Measurements from ENCODE around the gene MYRIP. TPM values are rescaled to one million over a fixed set of nuclear protein-coding genes. Genes with fewer than 3 reads are reported as not detected.

Gene MYRIP
- total and polyA plus RNA-seq, 10 of the 15 experiments (the other 5 are each of a cell fraction or from before 2014, with no cell fraction given), result 0.03 to 0.08 (median 0.04) TPM; not detected in 6

- no peak for TF ChIP-seq EZH2 (IDR thresholded peaks at IDR 0.05; ENCODE audit: borderline replicate concordance, control insufficient read depth, low read depth, low read length)
Observed at GRCh38 chr3:40055956-40056355, 246.5 kb downstream of the MYRIP start (continued).

GRCh38 chr3:40057077-40057476, 247.7 kb downstream of the MYRIP start:
- WGBS (ENCODE audit: insufficient coverage, insufficient replicate concordance, low lambda C conversion rate, missing lambda C conversion rate), result 39% methylated on average over 2 of the region's 2 CpGs
- POLR2A ChIA-PET, result no interaction called here
- H2AFZ ChIP-seq (ENCODE audit: control insufficient read depth, low read depth, low read length), result no peak overlapping the region
- no peak for ATAC-seq
- H3K4me2 ChIP-seq (ENCODE audit: control insufficient read depth, insufficient read depth), result no peak overlapping the region
- H3K79me2 ChIP-seq (ENCODE audit: control insufficient read depth, insufficient read depth, low read length), result no peaks in the 10 kb centered on the region
- TF ChIP-seq CBX3 (IDR thresholded peaks at IDR 0.05; ENCODE audit: borderline replicate concordance, low read depth), result no peak
- no peak for TF ChIP-seq STAT1 (conservative IDR thresholded peaks at IDR 0.05)
- no peak for TF ChIP-seq MLLT1 (IDR thresholded peaks at IDR 0.05)
- TF ChIP-seq EP300 (IDR thresholded peaks at IDR 0.05; ENCODE audit: borderline replicate concordance in 1 of 2, control insufficient read depth in 1 of 2, low read depth in 2 of 2, low read length in 2 of 2), result no peak
- TF ChIP-seq ZNF622 (IDR thresholded peaks at IDR 0.05), result no peak
- no peak for TF ChIP-seq POLR2A (IDR thresholded peaks at IDR 0.05; ENCODE audit: low read depth, low read length)
- RAD21 ChIA-PET (ENCODE audit: unreplicated experiment), result no interaction called here
- no peaks in the 10 kb centered on the region for H3K9me3 ChIP-seq (replicated peaks; ENCODE audit: control insufficient read depth, insufficient read depth, low read length)
- no peak overlapping the region for H3K27ac ChIP-seq (ENCODE audit: control insufficient read depth, insufficient read depth)
- no TSS peak for BruUV-seq (replicated peaks)
- intact Hi-C loops (cut with micrococcal nuclease; ENCODE audit: unreplicated experiment) (no loop called here), in situ Hi-C loops (cut with MboI) (no loop called here)
- no peaks in the 10 kb centered on the region for H3K4me1 ChIP-seq (ENCODE audit: control insufficient read depth, insufficient read depth, low read length)
- SMC1A ChIA-PET (ENCODE audit: uncharacterized antibody, unreplicated experiment), result no interaction called here
- no peaks in the 10 kb centered on the region for H4K20me1 ChIP-seq (ENCODE audit: control insufficient read depth, insufficient read depth)
- DNase-seq (ENCODE audit: low read depth, low spot score), result no peak
- FAIRE-seq, result no peak
- H3K27me3 ChIP-seq (replicated peaks in 1 of 2; ENCODE audit: control insufficient read depth in 2 of 2, insufficient read depth in 2 of 2, low read length in 1 of 2), result no peaks in the 10 kb centered on the region
- no peak overlapping the region for H3K4me3 ChIP-seq
- no peaks in the 10 kb centered on the region for H3K36me3 ChIP-seq (ENCODE audit: control insufficient read depth in 2 of 2, insufficient read depth in 2 of 2, low read length in 1 of 2)
- CTCF ChIA-PET, result no interaction called here
- H3K9ac ChIP-seq (ENCODE audit: control insufficient read depth, insufficient read depth, low read length), result no peak overlapping the region

Measured in GM12878 (cell line).